HepG2 (cell line): ENCODE results near the gene APOBEC3H. TPM values are rescaled to one million over a fixed set of nuclear protein-coding genes. Genes with fewer than 3 reads are reported as not detected.
A peak's percentile ranks its signal among the peaks of the same experiment; 100 is the strongest.

ENCODE experiments used
- CSRNP2 ChIP-seq: sonication (generic); formaldehyde crosslinking; conservative IDR thresholded peaks from 2 replicates; pipeline ENCODE4 v1.8.0; 2022; ENCODE audit warnings: low read depth, missing genetic modification reagents
- GTF3A ChIP-seq: sonication (generic); formaldehyde crosslinking; conservative IDR thresholded peaks from 2 replicates; pipeline ENCODE4 v1.4.0; 2020; ENCODE audit warnings: mild to moderate bottlenecking, missing genetic modification reagents
- HOXA3 ChIP-seq: sonication (generic); formaldehyde crosslinking; IDR thresholded peaks from 2 replicates; pipeline ENCODE4 v1.5.0; 2020; ENCODE audit warnings: missing genetic modification reagents
- MIER2 ChIP-seq: IDR thresholded peaks from 2 replicates; pipeline ENCODE4 v1.6.1; 2016; ENCODE audit warnings: missing biosample characterization, missing genetic modification reagents
- MTA1 ChIP-seq: sonication (generic); formaldehyde crosslinking; IDR thresholded peaks from 2 replicates; pipeline ENCODE4 v1.4.0; 2020; ENCODE audit warnings: missing genetic modification reagents, mild to moderate bottlenecking, borderline replicate concordance
- MTERF4 ChIP-seq: sonication (generic); formaldehyde crosslinking; IDR thresholded peaks from 2 replicates; pipeline ENCODE4 v1.8.0; 2023; ENCODE audit warnings: mild to moderate bottlenecking, missing genetic modification reagents
- MXD4 ChIP-seq: IDR thresholded peaks from 2 replicates; pipeline ENCODE4 v1.6.1; 2016; ENCODE audit warnings: mild to moderate bottlenecking, missing biosample characterization, missing genetic modification reagents
- NR2F1 ChIP-seq, 2 experiments: fragments of 450-650 bp in 1 of 2; formaldehyde crosslinking in 1 of 2; IDR thresholded peaks; 2 replicates each; pipeline versions ENCODE4 v1.5.0 to v1.6.1; 2016 to 2020; ENCODE audit warnings: mild to moderate bottlenecking in 1 of 2, missing compliant biosample characterization in 1 of 2, missing genetic modification reagents in 1 of 2, moderate library complexity in 1 of 2
- NR2F2 ChIP-seq: IDR thresholded peaks from 2 replicates; pipeline ENCODE4 v1.6.1; 2012; ENCODE audit warnings: low read depth, inconsistent platforms, borderline replicate concordance
- NR2F6 ChIP-seq, 2 experiments: IDR thresholded peaks; 2 replicates each; pipeline ENCODE4 v1.6.1; 2016; ENCODE audit warnings: antibody characterized with exemption in 1 of 2, mild to moderate bottlenecking in 1 of 2
- PHF8 ChIP-seq: sonication (generic); formaldehyde crosslinking; IDR thresholded peaks from 2 replicates; pipeline ENCODE4 v1.5.0; 2020; ENCODE audit warnings: missing genetic modification reagents
- RARA ChIP-seq: IDR thresholded peaks from 2 replicates; pipeline ENCODE4 v1.6.1; 2016; ENCODE audit warnings: missing genetic modification reagents, missing compliant biosample characterization
- RXRB ChIP-seq: IDR thresholded peaks from 2 replicates; pipeline ENCODE4 v1.6.1; 2016; ENCODE audit warnings: borderline replicate concordance, missing genetic modification reagents, missing compliant biosample characterization
- SOX6 ChIP-seq, 2 experiments: fragments of 450-650 bp in 1 of 2; sonication (generic) in 1 of 2; formaldehyde crosslinking in 1 of 2; IDR thresholded peaks; 2 replicates each; pipeline versions ENCODE4 v1.4.0 to v1.6.1; 2017 to 2020; ENCODE audit warnings: antibody characterized with exemption in 1 of 2, mild to moderate bottlenecking in 1 of 2, missing genetic modification reagents in 1 of 2
- YEATS2 ChIP-seq: sonication (generic); formaldehyde crosslinking; IDR thresholded peaks from 2 replicates; pipeline ENCODE4 v1.4.0; 2020; ENCODE audit warnings: missing genetic modification reagents, borderline replicate concordance
- YY1 ChIP-seq: IDR thresholded peaks from 2 replicates; pipeline ENCODE4 v1.6.1; 2011; ENCODE audit warnings: low read length, low read depth, moderate library complexity, mild to moderate bottlenecking; ENCODE audit not compliant: insufficient read depth, insufficient replicate concordance
- ZBTB46 ChIP-seq: sonication (generic); formaldehyde crosslinking; IDR thresholded peaks from 2 replicates; pipeline ENCODE4 v1.4.0; 2020; ENCODE audit warnings: mild to moderate bottlenecking, missing genetic modification reagents, borderline replicate concordance
- ZNF10 ChIP-seq: sonication (generic); formaldehyde crosslinking; IDR thresholded peaks from 2 replicates; pipeline ENCODE4 v1.4.0; 2020; ENCODE audit warnings: mild to moderate bottlenecking, low read depth, missing genetic modification reagents, borderline replicate concordance
- ZNF180 ChIP-seq: sonication (generic); formaldehyde crosslinking; IDR thresholded peaks from 2 replicates; pipeline ENCODE4 v1.4.0; 2020; ENCODE audit warnings: low read depth, missing genetic modification reagents, borderline replicate concordance
- ZNF225 ChIP-seq: sonication (generic); formaldehyde crosslinking; IDR thresholded peaks from 2 replicates; pipeline ENCODE4 v1.4.0; 2020; ENCODE audit warnings: mild to moderate bottlenecking, missing genetic modification reagents
- ZNF766 ChIP-seq: sonication (generic); formaldehyde crosslinking; IDR thresholded peaks from 2 replicates; pipeline ENCODE4 v1.5.0; 2020; ENCODE audit warnings: missing genetic modification reagents, borderline replicate concordance
- ZNF775 ChIP-seq: sonication (generic); formaldehyde crosslinking; IDR thresholded peaks from 2 replicates; pipeline ENCODE4 v1.4.0; 2020; ENCODE audit warnings: missing genetic modification reagents, mild to moderate bottlenecking, moderate library complexity, borderline replicate concordance
- ZUFSP ChIP-seq: sonication (generic); formaldehyde crosslinking; IDR thresholded peaks from 2 replicates; pipeline ENCODE4 v1.9.0; 2021; ENCODE audit warnings: missing genetic modification reagents, mild to moderate bottlenecking, borderline replicate concordance
- polyA plus RNA-seq, 8 experiments: library from polyadenylated mRNA; depleted of rRNA in 3 of 8; stranded (reverse) in 7 of 8; unstranded in 1 of 8; fragments of >200 nt; fragmentation: Illumina TruSeq in 4 of 8; extraction: Trizol in 4 of 8; gene quantifications; 2 replicates each; pipeline versions ENCODE4 v1.2.1 to v1.2.3, GENCODE V29; 2011 to 2016; ENCODE audit warnings: low read depth in 4 of 8, missing spikeins in 1 of 8, mixed read lengths in 1 of 8; ENCODE audit not compliant: insufficient read depth in 1 of 8
- total RNA-seq, 5 experiments: library from RNA; depleted of rRNA; stranded (reverse); fragments of >200 nt; fragmentation: Illumina TruSeq; extraction: Trizol; gene quantifications; 2 replicates each; pipeline ENCODE4 v1.2.3, GENCODE V29; 2016; ENCODE audit warnings: low read depth in 1 of 5

Gene APOBEC3H
- total and polyA plus RNA-seq, 2 of the 13 experiments (the other 11 are each of a cell fraction or from before 2014, with no cell fraction given): 0.18 to 0.31 TPM

GRCh38 chr22:39130152-39130704 lies 33.2 kb downstream of the APOBEC3H start (continued):
- TF ChIP-seq YY1 (peak; percentile 48), YEATS2 (CRISPR knock-in tag) (no peak), ZNF180 (no peak), PHF8 (CRISPR knock-in tag) (no peak), SOX6 (IDR thresholded peaks at IDR 0.05) (no peak), SOX6 (CRISPR knock-in tag; IDR thresholded peaks at IDR 0.05) (peak; percentile 55), MTERF4 (CRISPR knock-in tag) (no peak), NR2F1 (CRISPR knock-in tag; IDR thresholded peaks at IDR 0.05) (0 out of 4 replicates have a peak, but pooled peaks of 1 of the 2 experiments have one; percentile 24), RARA (CRISPR knock-in tag) (peak; percentile 41; the same call in 1 of the 2 replicates), NR2F2 (peak; percentile 56; the same call in 1 of the 2 replicates), GTF3A (CRISPR knock-in tag) (no peak), ZUFSP (CRISPR knock-in tag) (no peak), ZNF775 (CRISPR knock-in tag) (no peak), CSRNP2 (CRISPR knock-in tag) (no peak), MIER2 (CRISPR knock-in tag) (no peak), NR2F6 (IDR thresholded peaks at IDR 0.05) (peak; percentile 70), NR2F6 (CRISPR knock-in tag; IDR thresholded peaks at IDR 0.05) (peak; percentile 75), RXRB (0 out of 2 replicates have a peak, but pooled peaks have one; percentile 8), ZNF766 (no peak), ZNF225 (no peak), ZNF10 (no peak), HOXA3 (CRISPR knock-in tag) (peak; percentile 35; the same call in 1 of the 2 replicates), MTA1 (CRISPR knock-in tag) (no peak), MXD4 (CRISPR knock-in tag) (no peak), ZBTB46 (CRISPR knock-in tag) (no peak)
